HUES6 (cell line): ENCODE results near the gene LCN10.
A peak's percentile ranks its signal among the peaks of the same experiment; 100 is the strongest.
"Not testable (repeated sequence)": the region's sequence is repeated elsewhere in the genome, so short reads cannot be mapped to it uniquely, and the experiment has no call there.

Source experiments
- H3K27ac ChIP-seq: 2 replicates; pipeline ENCODE4 v1.7.0; 2013; ENCODE audit warnings: low read depth, mild to moderate bottlenecking, low read length, inconsistent platforms
- H3K27me3 ChIP-seq: 2 replicates; pipeline ENCODE4 v1.6.1; 2013; ENCODE audit warnings: low read length; ENCODE audit not compliant: control insufficient read depth, insufficient read depth
- H3K36me3 ChIP-seq: 2 replicates; pipeline ENCODE4 v1.6.1; 2013; ENCODE audit warnings: low read length; ENCODE audit not compliant: control insufficient read depth, insufficient read depth
- H3K4me1 ChIP-seq: 2 replicates; pipeline ENCODE4 v1.6.1; 2013; ENCODE audit warnings: low read length; ENCODE audit not compliant: control insufficient read depth, insufficient read depth
- H3K4me3 ChIP-seq: 2 replicates; pipeline ENCODE4 v1.5.1; 2013; ENCODE audit warnings: low read depth, low read length
- H3K9ac ChIP-seq: one replicate; pipeline ENCODE4 v1.6.1; 2013; ENCODE audit warnings: mild to moderate bottlenecking, low read length
- H3K9me3 ChIP-seq: 2 replicates; pipeline ENCODE4 v1.6.1; 2013; ENCODE audit warnings: low read depth, low read length; ENCODE audit not compliant: control insufficient read depth, insufficient read depth

Gene LCN10

DNA sequence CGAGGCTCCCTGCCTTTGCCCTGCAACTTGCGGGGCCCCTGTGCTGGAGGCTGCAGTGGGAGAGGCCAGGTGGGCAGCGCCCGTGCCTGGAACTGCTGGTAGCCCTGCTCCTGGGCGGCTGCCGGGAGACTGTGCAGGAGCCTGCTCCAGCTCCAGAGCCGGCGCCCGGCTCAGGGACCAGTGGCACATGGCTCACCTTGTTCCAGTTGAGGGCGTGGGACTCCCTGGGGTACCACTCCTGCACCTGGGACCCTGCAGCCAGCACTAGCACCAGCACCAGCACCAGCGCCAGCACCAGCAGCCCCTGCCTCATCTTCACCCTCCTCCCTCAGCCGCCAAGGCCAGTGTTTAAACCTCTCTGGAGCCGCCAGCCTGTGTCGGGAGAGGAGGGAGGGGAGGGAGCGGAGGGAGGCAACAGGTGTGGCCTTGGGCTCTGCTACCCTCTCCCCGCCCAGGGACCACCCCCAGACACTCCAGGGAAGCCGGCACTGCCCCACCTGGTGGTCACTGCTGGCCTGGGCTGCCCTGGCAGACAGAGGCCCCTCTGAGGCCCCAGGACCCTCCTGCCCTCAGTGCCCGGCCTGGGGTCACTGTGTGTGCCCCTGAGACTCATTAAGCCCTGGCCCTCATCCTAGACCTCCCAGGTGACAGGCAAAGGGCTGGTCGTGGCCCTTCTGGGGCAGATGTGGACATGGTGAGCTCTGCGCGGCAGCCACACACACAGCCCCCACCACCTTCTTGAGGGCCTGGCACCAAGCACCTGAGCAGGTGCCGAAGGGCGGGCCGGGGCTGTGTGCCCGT is at the start of gene LCN10:
TSS of gene LCN10 (minus strand) at position 350 of the 801 bp plus-strand sequence. CDS start at position 313, 37 bp downstream.
- Histone ChIP-seq H3K27me3 (no peaks in the 10 kb centered on the region; the same call in 1 of the 2 replicates), H3K4me1 (peaks cover 3% of the 10 kb centered on the region; the same call in 1 of the 2 replicates), H3K9ac (no peak within 1 kb of the TSS), H3K27ac (no peak within 1 kb of the TSS), H3K9me3 (peaks cover 3% of the 10 kb centered on the region; the same call in 1 of the 2 replicates), H3K4me3 (no peak within 1 kb of the TSS), H3K36me3 (no peaks in the 10 kb centered on the region)

GRCh38 chr9:136791516-136792276 is 49.0 kb upstream of the LCN10 start:
- H3K36me3 ChIP-seq, result peaks cover 6% of the 10 kb centered on the region; the same call in 1 of the 2 replicates
- peak overlapping the region; percentile 92 for H3K4me3 ChIP-seq
- H3K9ac ChIP-seq, result peak overlapping the region; percentile 70
- H3K27me3 ChIP-seq, result no peaks in the 10 kb centered on the region
- peaks cover 36% of the 10 kb centered on the region for H3K4me1 ChIP-seq
- peak overlapping the region; percentile 80; the same call in 1 of the 2 replicates for H3K27ac ChIP-seq
- no peaks in the 10 kb centered on the region for H3K9me3 ChIP-seq

DNA sequence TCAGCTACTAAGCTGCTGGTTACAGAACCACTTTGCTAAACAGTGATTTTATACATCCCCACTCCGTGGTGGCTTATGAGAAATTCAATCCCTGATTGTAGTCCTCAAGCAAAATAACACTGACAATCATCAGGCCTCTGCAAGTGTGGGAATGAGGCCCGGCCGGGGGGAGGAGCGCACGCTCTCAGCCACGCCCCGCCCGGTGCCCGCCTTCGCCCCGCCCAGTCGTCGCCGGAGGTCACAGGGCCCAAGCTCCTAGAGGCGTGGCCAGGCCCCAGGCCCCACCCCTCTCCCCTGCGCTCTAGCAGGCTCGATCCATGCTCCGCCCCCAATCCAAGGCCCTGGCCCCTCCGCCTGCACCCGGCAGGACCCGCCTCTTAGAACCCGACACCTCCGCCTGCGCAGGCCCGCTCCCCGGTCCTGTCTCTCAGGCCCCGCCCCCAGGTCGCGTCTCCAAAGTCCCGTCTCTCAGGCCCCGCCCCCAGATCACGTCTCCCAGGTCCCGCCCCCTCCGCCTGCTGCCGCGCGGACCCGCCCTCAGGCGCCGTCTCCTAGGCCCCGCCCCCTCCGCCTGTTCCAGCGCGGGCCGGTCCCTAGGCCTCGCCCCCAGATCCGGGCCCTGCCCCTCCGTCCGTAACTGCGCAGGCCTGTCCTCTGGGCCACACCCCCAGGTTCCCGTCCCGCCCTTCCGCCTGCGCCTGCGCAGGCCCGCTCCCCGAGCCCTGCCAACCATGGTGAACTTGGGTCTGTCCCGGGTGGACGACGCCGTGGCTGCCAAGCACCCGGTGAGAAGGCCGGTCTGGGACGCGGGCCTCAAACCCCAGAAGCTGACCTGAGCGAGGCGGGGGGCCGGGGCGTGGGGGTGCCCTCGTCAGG is 48.1 kb upstream of the LCN10 start, which contains the start of gene TMEM141:
TSS of gene TMEM141 (plus strand) at position 705 of the 876 bp plus-strand sequence. CDS start at position 732, 27 bp downstream.
- H3K36me3 ChIP-seq, result peaks cover 6% of the 10 kb centered on the region; the same call in 1 of the 2 replicates
- peak within 1 kb of the TSS; percentile 70 for H3K9ac ChIP-seq
- H3K27ac ChIP-seq, result peak within 1 kb of the TSS; percentile 80; the same call in 1 of the 2 replicates
- H3K27me3 ChIP-seq, result no peaks in the 10 kb centered on the region
- peaks cover 28% of the 10 kb centered on the region for H3K4me1 ChIP-seq
- H3K9me3 ChIP-seq, result no peaks in the 10 kb centered on the region
- H3K4me3 ChIP-seq, result peak within 1 kb of the TSS; percentile 92

GRCh38 chr9:136789523-136789937 is 46.8 kb upstream of the LCN10 start:
- peaks cover 6% of the 10 kb centered on the region; the same call in 1 of the 2 replicates for H3K36me3 ChIP-seq
- H3K4me1 ChIP-seq, result peaks cover 20% of the 10 kb centered on the region
- H3K4me3 ChIP-seq, result no peak overlapping the region
- peak overlapping the region; percentile 25 for H3K9ac ChIP-seq
- no peak overlapping the region; the same call in 1 of the 2 replicates for H3K27ac ChIP-seq
- no peaks in the 10 kb centered on the region for H3K27me3 ChIP-seq
- H3K9me3 ChIP-seq, result no peaks in the 10 kb centered on the region

- not testable (repeated sequence) for H3K4me3 ChIP-seq, H3K9me3 ChIP-seq, H3K36me3 ChIP-seq, H3K27me3 ChIP-seq
- Histone ChIP-seq H3K4me1 (peaks cover 20% of the 10 kb centered on the region), H3K27ac (peak overlapping the region; percentile 39; the same call in 1 of the 2 replicates), H3K9ac (peak overlapping the region; percentile 57)
These were observed 46.1 kb upstream of the LCN10 start for GRCh38 chr9:136788644-136789522.

- H3K36me3 ChIP-seq, result peaks cover 4% of the 10 kb centered on the region; the same call in 1 of the 2 replicates
- H3K9ac ChIP-seq, result no peak overlapping the region
- no peak overlapping the region; the same call in 1 of the 2 replicates for H3K4me3 ChIP-seq
- no peaks in the 10 kb centered on the region for H3K9me3 ChIP-seq
- H3K4me1 ChIP-seq, result peaks cover 16% of the 10 kb centered on the region
- H3K27ac ChIP-seq, result no peak overlapping the region
- no peaks in the 10 kb centered on the region for H3K27me3 ChIP-seq
These were observed 45.1 kb upstream of the LCN10 start for GRCh38 chr9:136787690-136788400.

- not testable (repeated sequence) for H3K27me3 ChIP-seq
These were observed 44.2 kb upstream of the LCN10 start for GRCh38 chr9:136786983-136787382.

GRCh38 chr9:136786451-136786850 is 43.7 kb upstream of the LCN10 start:
- Histone ChIP-seq H3K4me3 (no peak overlapping the region), H3K27me3 (no peaks in the 10 kb centered on the region), H3K36me3 (no peaks in the 10 kb centered on the region), H3K27ac (no peak overlapping the region), H3K9ac (no peak overlapping the region), H3K4me1 (peaks cover 13% of the 10 kb centered on the region), H3K9me3 (no peaks in the 10 kb centered on the region)

More at GRCh38 chr9:136786983-136787382, 44.2 kb upstream of the LCN10 start:
- peaks cover 13% of the 10 kb centered on the region for H3K4me1 ChIP-seq
- H3K36me3 ChIP-seq, H3K4me3 ChIP-seq, H3K9me3 ChIP-seq, H3K27ac ChIP-seq, H3K9ac ChIP-seq: not testable (repeated sequence)

GRCh38 chr9:136785565-136786355 is 43.0 kb upstream of the LCN10 start:
- H3K36me3 ChIP-seq, H3K27me3 ChIP-seq, H3K4me3 ChIP-seq, H3K9ac ChIP-seq, H3K9me3 ChIP-seq, H3K27ac ChIP-seq: not testable (repeated sequence)
- peaks cover 13% of the 10 kb centered on the region for H3K4me1 ChIP-seq
